Upper lobe of left lung (tissue), 4 donors: ENCODE measurements around the gene NEDD8.

Experiments used
- CTCF ChIP-seq, 6 experiments: fragments of 450-650 bp in 4 of 6; fragments of 200-600 bp in 2 of 6; sonication (generic) in 2 of 6; IDR thresholded peaks; one replicate each; pipeline ENCODE4 v1.5.1; 2016 to 2019; ENCODE audit warnings: antibody characterized with exemption in 6 of 6
- EP300 ChIP-seq, 4 donors: sonication (generic); formaldehyde crosslinking; IDR thresholded peaks; one replicate each; pipeline ENCODE4 v1.5.1; 2017; ENCODE audit warnings: antibody characterized with exemption in 4 of 4, control low read depth in 2 of 4
- POLR2AphosphoS5 ChIP-seq, 2 donors: sonication (generic); formaldehyde crosslinking; IDR thresholded peaks; one replicate each; pipeline ENCODE4 v1.5.1; 2017; ENCODE audit warnings: antibody characterized with exemption in 2 of 2

GRCh38 chr14:24243336-24243836, 11.2 kb upstream of the NEDD8 start:
- TF ChIP-seq CTCF (IDR thresholded peaks at IDR 0.05): no peak
- TF ChIP-seq EP300 (IDR thresholded peaks at IDR 0.05): no peak
- no peak for TF ChIP-seq POLR2AphosphoS5 (IDR thresholded peaks at IDR 0.05)
